ENCODE data around the gene ZNF407.

ZNF407 gene

GRCh38 chr18:74965682-74966081, 368.0 kb downstream of the ZNF407 start:
- Histone ChIP-seq H3K36me3 (ENCODE audit: control insufficient read depth in 2 of 2, insufficient read depth in 1 of 2, low read length in 2 of 2) (no peaks in the 10 kb centered on the region), H3K4me1 (ENCODE audit: control insufficient read depth, insufficient read depth, low read length) (no peaks in the 10 kb centered on the region), H3K27ac (ENCODE audit: extremely low read depth, low read depth, low read length) (no peak overlapping the region), H3K9me3 (ENCODE audit: control insufficient read depth, insufficient read depth, low read depth, low read length) (no peaks in the 10 kb centered on the region; the same call in 1 of the 2 replicates), H3K4me3 (ENCODE audit: low read depth, low read length) (no peak overlapping the region)
- no peak for TF ChIP-seq ZNF221 (tag by site-specific recombination; IDR thresholded peaks at IDR 0.05; ENCODE audit: borderline replicate concordance)
- TF ChIP-seq ZNF114 (tag by site-specific recombination; IDR thresholded peaks at IDR 0.05): no peak
- no peak for TF ChIP-seq ZNF549 (tag by site-specific recombination; IDR thresholded peaks at IDR 0.05)
- TF ChIP-seq MZF1 (tag by site-specific recombination; IDR thresholded peaks at IDR 0.05; ENCODE audit: borderline replicate concordance): no peak
- no peak for TF ChIP-seq ZNF792 (tag by site-specific recombination; IDR thresholded peaks at IDR 0.05)
- TF ChIP-seq ZNF350 (tag by site-specific recombination; IDR thresholded peaks at IDR 0.05): no peak
- no peak for TF ChIP-seq ZNF521 (tag by site-specific recombination; IDR thresholded peaks at IDR 0.05)
- no peak for TF ChIP-seq PRDM10 (tag by site-specific recombination; IDR thresholded peaks at IDR 0.05)
- no peak for TF ChIP-seq SP2 (tag by site-specific recombination; IDR thresholded peaks at IDR 0.05)
- TF ChIP-seq ZNF266 (tag by site-specific recombination; IDR thresholded peaks at IDR 0.05; ENCODE audit: low read depth): no peak
- no peak for TF ChIP-seq PBX3 (CRISPR knock-in tag; IDR thresholded peaks at IDR 0.05)
- no peak for TF ChIP-seq ZNF660 (tag by site-specific recombination; IDR thresholded peaks at IDR 0.05)
- TF ChIP-seq IKZF3 (tag by site-specific recombination; IDR thresholded peaks at IDR 0.05): no peak
- no peak for TF ChIP-seq ZSCAN18 (tag by site-specific recombination; IDR thresholded peaks at IDR 0.05)
- no peak for TF ChIP-seq OSR2 (tag by site-specific recombination; IDR thresholded peaks at IDR 0.05)
- CTCF ChIA-PET: interaction anchor here (0.6 kb wide), 2 partner anchors 40 to 71 kb away, joined by 3 read pairs; no protein-coding TSS in a partner anchor
- POLR2A ChIA-PET: no interaction called here

- no peaks in the 10 kb centered on the region for H3K36me3 ChIP-seq (ENCODE audit: control insufficient read depth in 2 of 2, insufficient read depth in 1 of 2, low read length in 2 of 2)
- CTCF ChIA-PET: no interaction called here
- H3K4me3 ChIP-seq (ENCODE audit: low read depth, low read length): no peak overlapping the region
- no peak for TF ChIP-seq SCRT1 (tag by site-specific recombination; IDR thresholded peaks at IDR 0.05; ENCODE audit: borderline replicate concordance)
- no peak for TF ChIP-seq ZBTB6 (tag by site-specific recombination; IDR thresholded peaks at IDR 0.05)
- no peak for TF ChIP-seq ZNF580 (tag by site-specific recombination; IDR thresholded peaks at IDR 0.05)
- no peak for TF ChIP-seq KLF8 (tag by site-specific recombination; IDR thresholded peaks at IDR 0.05)
- TF ChIP-seq OSR2 (tag by site-specific recombination; IDR thresholded peaks at IDR 0.05): no peak
- no peak for TF ChIP-seq ZNF211 (tag by site-specific recombination; IDR thresholded peaks at IDR 0.05; ENCODE audit: low read depth)
- TF ChIP-seq ZNF354C (tag by site-specific recombination; IDR thresholded peaks at IDR 0.05; ENCODE audit: borderline replicate concordance, low read depth): no peak
- POLR2A ChIA-PET: no interaction called here
- no peak overlapping the region for H3K27ac ChIP-seq (ENCODE audit: extremely low read depth, low read depth, low read length)
- no peaks in the 10 kb centered on the region; the same call in 1 of the 2 replicates for H3K9me3 ChIP-seq (ENCODE audit: control insufficient read depth, insufficient read depth, low read depth, low read length)
- no peaks in the 10 kb centered on the region for H3K4me1 ChIP-seq (ENCODE audit: control insufficient read depth, insufficient read depth, low read length)
Measured at GRCh38 chr18:74967438-74967837, 369.8 kb downstream of the ZNF407 start.

Data from HEK293 (cell line).